A549 (cell line): ENCODE results near the gene OLIG2.

Experiments used
- HOXA7 ChIP-seq: fragments of 250-450 bp; sonication (Bioruptor Pico); IDR thresholded peaks from 2 replicates; pipeline ENCODE4 v1.5.0; 2020; ENCODE audit warnings: mild to moderate bottlenecking, moderate library complexity
- NR3C1 ChIP-seq: fragments of >200 bp; sonication (Bioruptor Twin); formaldehyde crosslinking; IDR thresholded peaks from 3 replicates; pipeline ENCODE4 v1.6.1; 2017

DNA sequence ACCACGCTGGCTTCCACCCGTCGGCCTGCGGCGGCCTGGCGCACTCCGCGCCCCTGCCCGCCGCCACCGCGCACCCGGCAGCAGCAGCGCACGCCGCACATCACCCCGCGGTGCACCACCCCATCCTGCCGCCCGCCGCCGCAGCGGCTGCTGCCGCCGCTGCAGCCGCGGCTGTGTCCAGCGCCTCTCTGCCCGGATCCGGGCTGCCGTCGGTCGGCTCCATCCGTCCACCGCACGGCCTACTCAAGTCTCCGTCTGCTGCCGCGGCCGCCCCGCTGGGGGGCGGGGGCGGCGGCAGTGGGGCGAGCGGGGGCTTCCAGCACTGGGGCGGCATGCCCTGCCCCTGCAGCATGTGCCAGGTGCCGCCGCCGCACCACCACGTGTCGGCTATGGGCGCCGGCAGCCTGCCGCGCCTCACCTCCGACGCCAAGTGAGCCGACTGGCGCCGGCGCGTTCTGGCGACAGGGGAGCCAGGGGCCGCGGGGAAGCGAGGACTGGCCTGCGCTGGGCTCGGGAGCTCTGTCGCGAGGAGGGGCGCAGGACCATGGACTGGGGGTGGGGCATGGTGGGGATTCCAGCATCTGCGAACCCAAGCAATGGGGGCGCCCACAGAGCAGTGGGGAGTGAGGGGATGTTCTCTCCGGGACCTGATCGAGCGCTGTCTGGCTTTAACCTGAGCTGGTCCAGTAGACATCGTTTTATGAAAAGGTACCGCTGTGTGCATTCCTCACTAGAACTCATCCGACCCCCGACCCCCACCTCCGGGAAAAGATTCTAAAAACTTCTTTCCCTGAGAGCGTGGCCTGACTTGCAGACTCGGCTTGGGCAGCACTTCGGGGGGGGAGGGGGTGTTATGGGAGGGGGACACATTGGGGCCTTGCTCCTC lies 1.9 kb downstream of the OLIG2 start:
- TF ChIP-seq NR3C1 (no peak), HOXA7 (no peak)
